Measurements from ENCODE around the gene MBNL1. TPM values are rescaled to one million over a fixed set of nuclear protein-coding genes. Genes with fewer than 3 reads are reported as not detected.
"Not testable (repeated sequence)": the region's sequence is repeated elsewhere in the genome, so short reads cannot be mapped to it uniquely, and the experiment has no call there.

The MBNL1 gene
- total RNA-seq, 2 experiments from 2014 or later = 371 to 382 TPM

DNA sequence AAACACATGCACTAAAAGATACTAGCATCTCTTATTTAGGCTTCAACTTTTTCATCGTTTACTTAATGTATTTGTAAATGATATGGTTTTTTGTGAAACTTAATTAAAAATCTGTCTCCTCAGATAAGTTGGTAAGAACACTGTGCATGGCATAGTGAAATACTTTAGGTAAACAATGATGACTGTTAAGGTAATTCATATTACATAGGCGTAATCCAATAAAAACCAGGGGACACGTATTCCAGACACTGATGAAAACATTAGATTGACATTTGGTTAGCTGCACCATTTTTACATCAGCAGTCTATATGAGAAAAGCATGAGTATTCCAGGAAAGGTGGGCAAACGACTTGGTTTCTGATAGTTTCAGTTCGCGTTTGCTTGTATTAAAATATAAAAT lies 170.0 kb downstream of the MBNL1 start:
- ChIA-PET POLR2A (no interaction called here), CTCF (interaction anchor here (0.6 kb wide), 1 partner anchor 106 kb away, joined by 3 read pairs; no protein-coding TSS in a partner anchor)

DNA sequence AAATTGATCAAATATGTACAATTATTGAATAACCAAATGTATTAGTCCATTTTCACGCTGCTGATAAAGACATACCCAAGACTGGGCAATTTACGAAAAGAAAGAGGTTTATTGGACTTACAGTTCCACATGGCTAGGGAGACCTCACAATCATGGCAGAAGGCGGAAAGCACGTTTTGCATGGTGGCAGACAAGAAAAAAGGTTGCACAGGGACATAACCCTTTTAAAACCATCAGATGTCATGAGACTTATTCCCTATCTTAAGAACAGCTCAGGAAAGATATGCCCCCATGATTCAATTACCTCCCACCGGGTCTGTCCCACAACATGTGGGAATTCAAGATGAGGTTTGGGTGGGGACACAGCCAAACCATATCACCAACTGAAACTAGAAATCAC lies 171.5 kb downstream of the MBNL1 start:
- CTCF ChIA-PET = interaction anchor here (1.0 kb wide), 1 partner anchor 256 kb away, joined by 3 read pairs; no protein-coding TSS in a partner anchor
- POLR2A ChIA-PET = not testable (repeated sequence)

DNA sequence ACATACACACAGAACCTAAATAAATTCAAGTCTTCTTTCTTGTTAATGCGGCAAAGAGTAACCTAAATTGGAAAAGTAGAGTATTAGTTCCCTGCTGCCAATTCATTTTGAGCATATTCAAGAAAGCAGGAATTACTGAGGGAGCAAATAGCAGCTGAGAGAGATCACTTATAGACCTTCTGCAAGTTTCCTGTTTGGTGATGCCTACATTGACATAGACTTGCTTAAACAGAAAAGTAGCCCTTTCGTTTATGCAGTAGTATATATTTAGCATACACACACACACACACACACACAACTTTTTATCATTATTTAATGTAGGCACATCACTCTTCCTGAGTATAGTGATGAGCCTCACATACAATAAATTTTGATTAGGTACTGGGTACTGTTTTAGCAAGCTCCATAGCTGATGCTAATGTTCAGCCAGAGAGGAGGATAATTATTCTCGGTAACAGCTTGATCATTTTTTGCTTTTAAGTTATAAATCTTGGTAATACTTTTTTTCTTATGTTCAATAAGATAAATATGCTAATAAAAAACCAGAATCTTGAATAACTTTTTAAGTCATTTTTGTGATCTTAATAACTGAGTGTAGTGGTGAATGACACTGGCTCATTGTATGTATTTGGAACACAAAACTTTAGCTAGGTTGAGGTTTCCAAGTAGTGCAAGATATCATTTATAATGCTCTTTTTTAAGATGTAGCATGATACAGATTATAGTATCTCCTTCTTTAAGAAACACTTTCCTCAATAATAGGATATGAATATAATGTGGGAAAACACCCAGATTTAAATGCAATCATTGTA lies 174.7 kb downstream of the MBNL1 start:
- ChIA-PET POLR2A (interaction anchor here (0.7 kb wide), 1 partner anchor 172 kb away, joined by 5 read pairs; no protein-coding TSS in a partner anchor), CTCF (interaction anchor here (0.8 to 1.2 kb wide), 8 partner anchors 12 to 371 kb away, joined by 3 to 6 read pairs (median 3); no protein-coding TSS in a partner anchor)

DNA sequence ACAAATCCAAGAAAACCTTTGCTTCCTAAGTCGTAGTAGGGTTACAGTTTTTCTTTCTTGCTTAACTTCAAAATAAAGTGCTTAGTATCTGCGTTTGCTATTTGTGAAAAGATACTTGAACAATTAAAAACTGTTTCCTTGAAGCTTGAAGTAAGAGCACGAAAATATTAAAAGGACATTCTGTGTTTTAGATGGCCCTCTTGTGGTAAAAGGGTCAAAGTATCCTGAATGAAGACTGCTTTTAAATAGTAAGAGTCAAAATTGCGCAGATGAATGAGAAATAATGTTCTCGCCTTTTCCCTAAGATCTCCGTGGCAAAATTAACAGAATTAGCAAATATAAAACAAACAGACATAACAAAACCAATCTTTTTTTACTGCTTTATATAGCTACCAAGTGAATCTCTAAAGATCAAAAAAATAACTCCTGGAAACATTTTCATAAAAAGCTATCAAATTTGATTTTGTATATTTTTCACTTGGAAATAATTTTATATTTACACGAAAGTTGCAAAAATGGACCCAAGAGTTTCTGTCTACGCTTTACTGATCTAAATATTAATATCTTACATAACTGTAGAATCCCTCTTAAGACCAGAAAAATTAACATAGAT lies 175.4 kb downstream of the MBNL1 start:
- ChIA-PET POLR2A (no interaction called here), CTCF (interaction anchor here (0.8 to 1.2 kb wide), 7 partner anchors 13 to 371 kb away, joined by 3 to 4 read pairs (median 3); no protein-coding TSS in a partner anchor)

DNA sequence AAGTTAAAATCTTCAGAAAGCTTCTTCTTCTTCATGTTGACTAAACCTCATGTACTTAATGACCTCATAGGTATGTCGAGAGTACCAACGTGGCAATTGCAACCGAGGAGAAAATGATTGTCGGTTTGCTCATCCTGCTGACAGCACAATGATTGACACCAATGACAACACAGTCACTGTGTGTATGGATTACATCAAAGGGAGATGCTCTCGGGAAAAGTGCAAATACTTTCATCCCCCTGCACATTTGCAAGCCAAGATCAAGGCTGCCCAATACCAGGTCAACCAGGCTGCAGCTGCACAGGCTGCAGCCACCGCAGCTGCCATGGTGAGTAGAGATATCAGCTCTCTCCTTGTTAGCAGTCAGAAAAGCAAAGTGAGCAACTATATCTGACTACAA lies 176.5 kb downstream of the MBNL1 start:
- POLR2A ChIA-PET = interaction anchor here (0.6 kb wide), 1 partner anchor 112 kb away, joined by 3 read pairs; no protein-coding TSS in a partner anchor
- CTCF ChIA-PET = interaction anchor here (0.5 to 1.2 kb wide), 3 partner anchors 22 to 373 kb away, joined by 3 to 4 read pairs (median 4); no protein-coding TSS in a partner anchor

DNA sequence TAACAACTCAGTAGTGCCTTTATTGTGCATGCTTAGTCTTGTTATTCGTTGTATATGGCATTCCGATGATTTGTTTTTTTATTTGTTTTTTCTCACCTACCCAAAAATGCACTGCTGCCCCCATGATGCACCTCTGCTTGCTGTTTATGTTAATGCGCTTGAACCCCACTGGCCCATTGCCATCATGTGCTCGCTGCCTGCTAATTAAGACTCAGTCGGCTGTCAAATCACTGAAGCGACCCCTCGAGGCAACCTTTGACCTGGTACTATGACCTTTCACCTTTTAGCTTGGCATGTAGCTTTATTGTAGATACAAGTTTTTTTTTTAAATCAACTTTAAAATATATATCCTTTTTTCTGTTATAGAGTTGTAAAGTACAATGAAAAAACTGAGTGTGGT lies 177.8 kb downstream of the MBNL1 start:
- ChIA-PET POLR2A (interaction anchor here (0.6 kb wide), 1 partner anchor 24 kb away, joined by 7 read pairs; no protein-coding TSS in a partner anchor), CTCF (no interaction called here)

DNA sequence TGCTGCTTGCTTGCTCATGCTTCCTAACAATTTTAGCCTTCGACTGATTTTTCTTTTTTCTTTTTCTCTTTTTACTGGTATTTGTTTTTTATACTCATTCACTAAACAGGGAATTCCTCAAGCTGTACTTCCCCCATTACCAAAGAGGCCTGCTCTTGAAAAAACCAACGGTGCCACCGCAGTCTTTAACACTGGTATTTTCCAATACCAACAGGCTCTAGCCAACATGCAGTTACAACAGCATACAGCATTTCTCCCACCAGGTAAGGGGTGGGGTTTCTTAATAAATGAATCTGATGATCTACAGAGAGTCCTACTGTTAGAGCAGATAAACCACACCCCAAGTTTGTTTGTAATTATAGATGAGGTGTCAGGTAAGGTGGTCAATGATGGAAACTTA lies 178.8 kb downstream of the MBNL1 start:
- ChIA-PET CTCF (interaction anchor here (1.5 kb wide), 1 partner anchor 27 kb away, joined by 4 read pairs; no protein-coding TSS in a partner anchor), POLR2A (interaction anchor here (0.6 kb wide), 1 partner anchor 277 kb away, joined by 3 read pairs; no protein-coding TSS in a partner anchor)

DNA sequence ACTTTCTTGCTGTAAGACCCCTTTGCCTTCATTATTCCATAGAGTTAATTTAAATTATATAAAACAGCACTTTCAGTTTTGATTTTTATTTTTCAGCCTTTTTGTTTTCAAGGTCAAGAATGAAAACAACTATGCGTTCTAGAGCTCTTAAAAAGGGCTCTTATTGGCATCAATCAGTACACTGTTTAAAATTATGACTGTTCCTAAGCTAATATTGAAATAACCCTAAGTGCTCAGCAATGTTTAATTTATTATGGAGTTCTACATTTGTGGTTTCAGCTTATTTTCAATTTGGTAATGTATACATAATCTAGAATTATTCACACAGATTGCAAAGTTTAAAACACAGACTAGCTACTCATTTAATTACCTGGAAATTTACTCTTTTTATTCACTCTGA lies 179.4 kb downstream of the MBNL1 start:
- ChIA-PET POLR2A (no interaction called here), CTCF (interaction anchor here (1.5 kb wide), 1 partner anchor 28 kb away, joined by 4 read pairs; no protein-coding TSS in a partner anchor)

DNA sequence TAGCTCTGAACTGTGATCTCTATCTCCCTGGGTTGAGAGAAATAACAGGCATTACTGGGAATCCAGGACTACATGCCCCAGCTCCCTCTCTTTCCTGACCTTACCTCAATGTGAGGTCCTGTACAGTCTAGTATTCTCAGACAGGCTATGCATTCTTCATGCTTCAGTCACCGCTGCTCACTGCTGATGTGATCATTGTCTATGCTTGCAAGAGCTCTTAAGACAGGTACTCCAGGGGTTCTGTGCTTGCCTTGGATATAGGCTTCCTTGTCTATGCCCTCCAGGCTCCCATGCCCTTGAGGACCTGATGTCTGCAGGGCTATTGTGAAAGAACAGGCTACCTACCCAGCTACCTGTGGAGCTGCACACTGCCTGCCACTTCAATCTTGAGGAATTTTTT lies 183.6 kb downstream of the MBNL1 start:
- POLR2A ChIA-PET = no interaction called here
- CTCF ChIA-PET = no interaction called here

DNA sequence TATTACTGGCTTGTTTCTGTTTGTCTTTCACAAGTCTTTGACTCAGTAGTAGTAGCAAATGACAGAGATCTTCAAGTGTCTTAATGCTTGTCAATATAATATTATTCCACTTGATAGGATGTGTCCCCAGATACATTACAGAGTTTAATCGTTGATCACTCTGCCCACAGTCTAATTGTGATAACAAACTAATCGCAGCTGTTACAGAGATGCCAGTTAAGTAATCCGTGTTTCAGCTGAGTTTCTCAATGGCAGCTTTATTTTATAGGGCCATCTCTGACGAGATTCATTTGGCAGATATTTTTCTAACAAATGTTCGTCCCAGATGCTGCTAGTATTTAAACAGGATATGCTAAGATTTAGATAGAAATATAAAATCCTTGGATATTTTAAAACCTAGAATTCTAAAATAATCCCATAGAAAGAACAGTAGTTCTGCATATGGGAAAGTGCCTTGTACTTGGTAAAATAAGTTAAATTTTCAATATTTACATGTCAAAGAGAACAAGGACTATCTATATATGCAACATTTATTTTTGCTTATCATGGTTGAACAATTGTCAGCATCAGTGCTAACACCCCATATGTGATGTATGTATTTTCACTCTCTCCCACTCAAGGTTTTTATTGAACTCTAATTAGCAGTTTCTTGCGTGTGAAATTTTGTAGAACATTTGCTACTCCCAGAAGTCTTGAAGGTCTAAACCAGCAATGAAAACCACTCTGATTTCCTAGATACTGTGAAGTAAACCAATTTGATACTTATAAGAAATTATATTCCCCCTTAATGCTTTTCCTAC lies 185.5 kb downstream of the MBNL1 start:
- CTCF ChIA-PET = no interaction called here
- POLR2A ChIA-PET = no interaction called here

DNA sequence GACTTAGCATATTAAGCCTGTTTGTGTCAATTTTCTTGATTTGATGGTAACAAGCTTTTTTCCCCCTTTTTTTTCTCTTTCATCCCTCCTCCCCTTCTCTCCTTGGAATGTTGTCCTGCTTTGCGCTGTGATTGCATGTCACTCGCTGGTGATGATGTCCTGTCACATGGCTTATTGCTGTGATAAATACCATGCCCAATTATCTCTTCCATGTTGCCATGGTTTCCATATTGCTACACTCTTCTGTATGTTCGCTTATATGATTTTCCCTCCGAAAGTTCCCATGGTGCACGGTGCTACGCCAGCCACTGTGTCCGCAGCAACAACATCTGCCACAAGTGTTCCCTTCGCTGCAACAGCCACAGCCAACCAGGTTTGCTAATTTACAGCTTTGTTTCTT lies 187.3 kb downstream of the MBNL1 start:
- ChIA-PET POLR2A (no interaction called here), CTCF (no interaction called here)

DNA sequence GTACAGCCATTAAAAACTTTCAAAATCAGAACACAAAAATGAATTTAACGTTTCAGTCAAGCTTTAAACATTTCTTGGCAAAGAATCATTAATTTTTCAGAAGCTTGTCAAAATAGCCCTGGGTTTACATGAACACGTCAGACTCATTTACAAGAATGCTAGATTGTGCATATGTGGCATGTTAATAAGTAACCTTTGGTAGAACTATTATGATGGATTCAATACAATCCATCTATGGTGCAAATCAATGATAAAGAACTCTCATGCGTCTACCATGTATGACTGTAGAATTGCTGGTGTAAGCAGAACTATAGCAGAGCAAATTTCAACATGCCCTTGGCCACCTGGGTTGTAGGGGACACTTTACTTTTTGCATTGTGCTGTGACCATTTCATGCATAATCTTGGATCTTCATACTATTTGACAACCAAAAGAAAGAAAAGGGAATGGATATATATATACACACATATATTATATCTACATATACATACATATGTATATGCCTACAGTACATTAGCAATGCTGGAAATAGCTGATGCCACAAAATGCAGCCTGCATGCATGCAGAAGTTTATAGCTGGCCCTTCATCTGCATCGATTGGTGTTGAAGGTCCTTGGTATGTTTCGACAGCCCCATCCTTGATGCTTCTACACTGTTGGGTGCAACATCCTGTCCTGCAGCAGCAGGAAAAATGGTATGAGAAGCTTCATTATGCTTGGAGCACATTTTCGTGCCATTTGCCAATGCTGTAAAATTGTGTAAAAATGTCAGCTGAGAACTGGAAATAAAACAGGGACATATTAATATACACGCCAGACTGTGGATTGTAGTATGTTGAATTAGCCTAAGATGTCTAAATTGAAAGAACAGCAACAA lies 189.0 kb downstream of the MBNL1 start:
- CTCF ChIA-PET = no interaction called here
- POLR2A ChIA-PET = no interaction called here

DNA sequence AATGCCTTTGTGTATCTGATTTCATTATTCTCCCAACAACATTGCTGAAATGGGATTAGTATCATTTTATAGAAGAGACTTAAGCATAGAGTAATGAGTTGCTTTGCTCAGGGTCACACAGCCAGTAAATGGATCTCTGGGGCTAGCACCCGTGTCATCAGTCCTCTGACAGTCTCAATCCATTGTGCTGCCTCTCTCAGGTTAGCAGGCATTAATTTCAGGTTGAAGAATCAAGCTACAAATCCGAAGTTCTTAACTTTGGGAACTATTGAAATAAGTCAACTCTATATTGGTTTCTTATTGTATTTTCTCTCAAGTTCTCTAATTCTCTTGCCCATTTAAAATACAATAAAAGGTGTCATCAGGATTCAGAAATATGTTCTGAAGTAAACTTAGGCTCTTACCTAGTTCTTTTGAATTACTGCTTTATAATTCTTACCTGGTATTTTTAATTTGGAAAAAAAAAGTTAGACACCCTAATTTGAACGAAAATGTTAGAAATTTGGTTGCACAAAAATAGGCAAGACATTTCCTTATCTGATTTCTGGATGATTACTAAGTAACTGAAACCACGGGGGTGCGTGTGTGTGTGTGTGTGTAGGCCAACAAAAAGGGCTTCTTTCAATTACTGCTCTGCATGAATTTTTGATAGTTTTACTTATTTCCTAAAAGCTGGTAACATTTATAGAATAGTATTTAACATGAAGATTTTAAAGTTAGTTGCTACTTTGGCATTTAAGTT lies 189.8 kb downstream of the MBNL1 start:
- CTCF ChIA-PET = no interaction called here

DNA sequence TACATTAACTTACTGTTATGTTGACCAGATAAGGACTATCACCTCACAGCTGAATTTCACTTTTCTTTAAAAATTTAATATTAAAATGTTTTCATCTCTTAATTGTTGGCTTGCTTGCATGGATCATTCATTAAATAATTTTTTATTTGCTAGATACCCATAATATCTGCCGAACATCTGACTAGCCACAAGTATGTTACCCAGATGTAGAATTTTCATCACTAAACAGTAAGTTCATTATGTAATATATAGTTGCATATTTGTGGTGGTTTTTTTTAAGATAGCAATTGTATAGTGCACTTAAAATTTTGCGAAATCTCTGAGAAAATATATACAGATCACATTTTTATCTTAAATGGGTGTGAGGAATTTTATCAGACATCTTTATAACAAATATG lies 190.4 kb downstream of the MBNL1 start:
- ChIA-PET POLR2A (no interaction called here), CTCF (no interaction called here)

More for the DNA sequence above, 189.8 kb downstream of the MBNL1 start:
- POLR2A ChIA-PET = no interaction called here

DNA sequence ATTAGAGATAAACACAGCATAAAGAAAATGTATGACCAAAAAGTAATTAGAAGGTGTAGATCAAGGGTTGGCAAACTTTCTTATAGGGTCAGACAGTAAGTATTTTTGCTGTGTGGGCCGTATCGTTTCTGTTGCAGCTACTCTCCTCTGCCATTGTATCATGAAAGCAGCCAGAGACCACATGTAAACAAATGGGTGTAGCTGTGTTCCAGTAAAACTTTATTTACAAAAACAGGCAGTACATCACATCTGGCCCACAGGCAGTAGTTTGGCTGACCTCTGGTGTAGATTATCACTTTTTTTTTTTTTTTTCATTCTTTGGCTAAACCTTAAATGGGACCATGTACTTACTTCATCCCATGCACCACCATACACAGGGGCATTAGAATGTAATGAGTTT lies 190.8 kb downstream of the MBNL1 start:
- CTCF ChIA-PET = interaction anchor here (0.7 kb wide), 1 partner anchor 38 kb away, joined by 4 read pairs; no protein-coding TSS in a partner anchor
- POLR2A ChIA-PET = no interaction called here

DNA sequence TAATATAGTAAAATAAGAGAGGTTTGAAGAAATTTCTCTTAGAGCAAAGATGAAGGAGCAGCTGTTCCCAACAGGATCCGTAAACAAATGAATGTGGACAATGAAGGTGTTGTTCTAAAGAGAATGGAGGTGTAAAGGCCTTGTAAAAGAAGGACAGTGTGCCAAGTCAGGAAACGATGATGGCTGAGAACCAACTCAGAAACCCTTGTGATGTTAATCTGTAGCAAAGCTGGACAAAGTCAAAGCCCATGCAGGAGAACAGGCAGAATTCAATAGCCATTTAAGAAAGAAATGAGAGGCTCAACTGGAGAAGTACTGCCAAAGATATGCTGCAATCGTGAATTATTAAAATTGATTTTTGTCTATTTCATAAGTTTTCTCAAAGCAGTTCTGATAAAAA lies 192.2 kb downstream of the MBNL1 start:
- ChIA-PET POLR2A (no interaction called here), CTCF (no interaction called here)

DNA sequence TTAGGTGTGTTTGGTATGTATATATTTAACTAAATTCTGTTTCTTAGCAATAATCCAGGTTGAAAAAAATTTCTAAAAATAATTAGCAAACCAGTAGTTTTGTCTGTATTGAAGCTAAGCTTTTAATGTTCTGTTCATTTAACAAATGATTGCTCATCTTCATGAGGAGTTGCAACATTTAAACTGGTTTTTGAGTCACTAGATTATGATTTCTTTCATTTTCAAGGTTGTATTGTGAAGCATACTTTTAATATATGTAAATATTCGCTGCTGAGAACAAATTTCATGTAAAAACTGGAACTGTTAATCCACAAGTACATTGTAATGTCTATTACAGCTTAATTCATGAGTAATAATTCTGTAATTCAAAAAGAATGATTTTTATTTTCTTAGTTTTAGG lies 192.7 kb downstream of the MBNL1 start:
- ChIA-PET POLR2A (no interaction called here), CTCF (no interaction called here)

DNA sequence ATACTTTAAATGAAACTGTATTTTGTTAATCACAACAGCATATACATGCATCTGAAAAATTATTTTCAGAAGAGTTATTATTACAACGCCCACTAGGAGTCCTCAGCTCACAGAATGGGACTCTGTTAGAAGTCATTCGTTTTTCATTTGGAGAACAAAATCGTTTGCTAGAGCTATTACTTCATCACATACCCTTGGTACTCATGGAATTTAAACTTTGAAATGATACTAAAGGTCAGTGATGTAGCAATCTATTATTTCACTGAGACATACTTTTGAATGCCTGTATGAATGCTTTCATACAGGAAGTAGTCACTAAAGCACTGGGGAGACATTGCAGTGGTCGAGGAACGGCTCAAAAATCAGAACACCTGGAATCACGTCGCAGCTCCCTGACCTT lies 198.1 kb downstream of the MBNL1 start:
- POLR2A ChIA-PET = no interaction called here
- CTCF ChIA-PET = interaction anchor here (0.7 to 1.1 kb wide), 5 partner anchors 18 to 1762 kb away, joined by 3 to 4 read pairs (median 3); no protein-coding TSS in a partner anchor
